GM12892 (cell line): Measurements from ENCODE around the gene ALDOA.

Experiments
- POLR2A ChIP-seq: IDR thresholded peaks from 2 replicates; pipeline ENCODE4 v1.6.1; 2011; ENCODE audit warnings: low read depth, low read length, control low read depth
- POLR2AphosphoS5 ChIP-seq: IDR thresholded peaks from 2 replicates; pipeline ENCODE4 v1.6.1; 2011; ENCODE audit warnings: low read depth, low read length, control low read depth

- TF ChIP-seq POLR2A (no peak), POLR2AphosphoS5 (no peak)
Observed at GRCh38 chr16:30032083-30032819, 33.3 kb upstream of the ALDOA start.
